Stimulated activated CD4-positive, alpha-beta T cell treated with anti-CD3 and anti-CD28 coated beads, Interleukin-12 subunit alpha, Interleukin-12 subunit beta, amount 100 ng/mL, for 4 hours (primary cell): ENCODE measurements around the gene CPM.
"Not testable (repeated sequence)": the region's sequence is repeated elsewhere in the genome, so short reads cannot be mapped to it uniquely, and the experiment has no call there.

Source experiments
- DNase-seq: peaks from one replicate; pipeline ENCODE4 v3.0.0-alpha.2; 2020

CPM gene

DNA sequence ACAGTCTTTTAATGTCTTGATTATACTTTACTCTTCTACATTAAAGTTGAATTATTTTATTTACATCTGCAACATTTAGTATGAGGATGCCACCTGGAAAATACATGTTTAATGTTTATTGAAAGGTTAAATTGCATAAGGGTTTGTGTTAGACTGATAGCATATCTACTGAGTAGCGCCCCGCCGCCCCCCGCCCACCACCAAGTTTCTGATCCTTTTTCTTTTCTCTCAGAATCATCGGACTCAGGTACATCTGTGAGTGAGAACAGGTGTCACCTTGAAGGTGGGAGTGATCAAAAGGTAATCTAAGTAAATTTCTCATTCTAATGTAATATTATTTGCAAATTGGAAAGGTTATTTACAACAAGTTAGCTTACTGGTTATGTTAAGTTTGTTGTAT is 108.8 kb downstream of the CPM start:
- no peak for DNase-seq

DNA sequence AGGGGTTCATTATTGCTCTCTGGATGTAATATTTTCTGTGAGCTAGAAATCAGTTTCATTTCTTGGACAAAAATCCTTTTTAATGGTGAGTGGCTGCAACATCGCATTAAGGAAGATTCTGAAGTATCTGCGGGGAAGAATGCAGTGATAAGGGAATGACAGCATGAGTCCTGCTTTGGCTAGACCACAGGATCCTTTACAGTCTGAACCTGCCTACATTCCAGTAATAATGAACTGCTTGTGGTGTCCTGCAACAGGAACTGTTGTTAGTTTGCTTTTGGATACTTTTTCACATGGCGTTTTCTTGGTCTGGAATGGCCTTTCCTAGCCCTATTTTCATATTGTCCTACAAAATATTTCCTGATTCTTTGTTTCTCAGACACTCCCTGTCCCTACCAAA is 109.3 kb downstream of the CPM start:
- DNase-seq: no peak

DNA sequence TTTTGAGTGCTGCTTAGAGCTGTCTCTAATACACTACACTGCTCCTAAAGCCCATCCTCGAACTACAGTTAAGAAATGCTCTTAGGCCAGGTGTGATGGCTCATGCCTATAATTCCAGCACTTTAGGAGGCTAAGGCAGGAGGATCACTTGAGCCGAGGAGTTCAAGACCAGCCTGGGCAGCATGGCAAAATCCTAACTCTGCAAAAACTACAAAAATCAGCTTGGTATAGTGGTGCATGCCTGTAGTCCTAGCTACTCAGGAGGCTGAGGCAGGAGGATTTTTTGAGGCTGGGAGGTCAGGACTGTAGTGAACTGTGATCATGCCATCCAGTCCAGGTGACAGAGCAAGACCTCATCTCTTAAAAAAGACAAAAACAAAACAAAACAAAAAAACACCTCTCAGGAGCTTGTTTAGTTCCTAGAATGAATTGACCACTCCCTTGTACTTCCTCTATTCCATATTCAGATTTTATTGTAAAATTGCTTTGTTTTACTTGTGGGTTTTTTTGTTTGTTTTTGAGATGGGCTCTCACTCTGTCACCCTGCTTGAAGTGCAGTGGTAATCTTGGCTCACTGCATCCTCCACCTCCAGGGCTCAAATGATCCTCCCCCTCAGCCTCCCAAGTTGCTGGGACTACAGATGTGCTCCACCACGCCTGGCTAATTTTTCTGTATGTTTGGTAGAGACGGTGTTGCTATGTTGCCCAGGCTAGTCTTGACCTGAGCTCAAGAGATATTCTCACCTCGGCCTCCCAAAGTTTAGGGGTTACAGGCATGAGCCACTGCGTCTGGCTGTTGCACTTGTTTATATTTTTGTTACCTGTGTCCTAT is 111.4 kb downstream of the CPM start:
- no peak for DNase-seq

DNA sequence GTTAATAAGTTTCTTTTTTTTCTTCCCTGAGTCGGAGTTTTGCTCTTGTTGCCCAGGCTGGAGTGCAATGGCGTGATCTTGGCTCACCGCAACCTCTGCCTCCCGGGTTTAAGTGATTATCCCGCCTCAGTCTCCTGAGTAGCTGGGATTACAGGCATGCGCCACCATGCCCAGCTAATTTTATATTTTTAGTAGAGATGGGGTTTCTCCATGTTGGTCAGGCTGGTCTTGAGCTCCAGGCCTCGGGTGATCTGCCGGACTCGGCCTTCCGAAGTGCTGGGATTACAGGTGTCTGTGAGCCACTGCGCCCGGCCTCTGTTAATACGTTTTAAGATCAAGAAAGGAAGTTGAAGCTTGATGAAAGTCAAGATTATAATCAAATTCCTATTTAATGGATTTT is 113.5 kb downstream of the CPM start:
- DNase-seq: not testable (repeated sequence)

DNA sequence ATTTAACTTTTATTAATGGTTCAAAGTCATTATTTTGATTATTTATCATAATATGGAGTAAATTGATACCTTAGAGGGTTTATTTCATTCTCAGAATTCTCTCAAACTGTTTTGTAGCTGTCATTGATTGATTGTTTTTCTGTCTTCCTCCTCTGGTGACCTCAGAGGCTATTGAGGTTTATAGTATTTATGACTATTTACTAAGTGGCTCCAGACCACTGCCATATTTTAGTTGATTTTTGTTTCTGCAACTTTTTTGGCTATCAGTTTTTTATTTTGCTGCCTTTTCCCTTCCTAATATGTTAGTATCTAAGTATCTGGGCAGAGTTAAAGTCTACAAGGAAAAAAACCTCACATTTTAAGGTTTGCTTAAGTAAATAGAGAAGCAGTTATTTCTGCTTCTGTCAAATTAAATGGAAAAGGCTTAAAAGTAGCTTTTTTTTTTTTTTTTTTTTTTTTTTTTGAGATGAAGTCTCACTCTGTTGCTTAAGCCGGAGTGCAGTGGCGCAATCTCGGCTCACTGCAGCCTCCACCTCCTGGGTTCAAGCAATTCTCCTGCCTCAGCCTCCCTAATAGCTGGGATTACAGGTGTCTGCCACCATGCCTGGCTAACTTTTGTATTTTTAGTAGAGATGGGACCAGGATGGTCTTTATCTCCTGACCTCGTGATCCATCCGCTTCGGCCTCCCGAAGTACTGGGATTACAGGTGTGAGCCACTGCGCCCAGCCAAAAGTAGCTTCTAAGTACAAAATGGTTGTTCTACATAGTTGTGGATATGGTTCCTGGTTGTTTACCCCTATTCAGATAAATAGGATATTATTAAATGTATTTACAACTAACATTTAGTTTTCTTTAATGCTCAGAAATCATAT is 116.8 kb downstream of the CPM start:
- DNase-seq: no peak

DNA sequence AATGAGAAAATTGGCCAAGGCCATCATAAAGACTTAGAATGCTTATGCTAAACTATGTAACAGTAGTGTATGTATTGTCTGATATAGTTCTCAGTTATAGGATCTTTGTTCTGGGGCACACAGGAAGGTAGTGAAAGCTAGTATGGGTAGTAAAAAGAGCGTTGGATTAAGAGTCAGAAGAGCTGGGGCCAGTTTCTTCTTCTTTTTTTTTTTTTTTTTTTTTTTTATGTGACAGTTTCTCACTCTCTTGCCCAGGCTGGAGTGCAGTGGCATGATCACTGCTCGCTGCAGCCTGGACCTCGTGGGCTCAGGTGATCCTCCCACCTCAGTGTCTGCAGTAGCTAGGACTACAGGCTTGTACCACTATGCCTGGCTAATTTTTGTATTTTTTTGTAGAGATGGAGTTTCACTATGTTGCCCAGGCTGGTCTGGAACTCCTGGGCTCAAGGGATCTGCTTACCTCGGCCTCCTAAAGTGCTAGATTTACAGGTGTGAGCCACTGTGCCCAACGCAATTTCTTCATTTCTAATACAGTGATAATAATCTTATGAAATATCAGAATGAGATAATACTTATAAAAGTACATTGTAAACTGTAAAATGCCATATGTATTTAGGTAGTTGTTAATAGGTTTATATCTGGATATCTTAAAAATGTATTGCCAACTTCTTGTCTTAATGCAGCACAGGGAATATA is 117.6 kb downstream of the CPM start:
- DNase-seq: no peak

DNA sequence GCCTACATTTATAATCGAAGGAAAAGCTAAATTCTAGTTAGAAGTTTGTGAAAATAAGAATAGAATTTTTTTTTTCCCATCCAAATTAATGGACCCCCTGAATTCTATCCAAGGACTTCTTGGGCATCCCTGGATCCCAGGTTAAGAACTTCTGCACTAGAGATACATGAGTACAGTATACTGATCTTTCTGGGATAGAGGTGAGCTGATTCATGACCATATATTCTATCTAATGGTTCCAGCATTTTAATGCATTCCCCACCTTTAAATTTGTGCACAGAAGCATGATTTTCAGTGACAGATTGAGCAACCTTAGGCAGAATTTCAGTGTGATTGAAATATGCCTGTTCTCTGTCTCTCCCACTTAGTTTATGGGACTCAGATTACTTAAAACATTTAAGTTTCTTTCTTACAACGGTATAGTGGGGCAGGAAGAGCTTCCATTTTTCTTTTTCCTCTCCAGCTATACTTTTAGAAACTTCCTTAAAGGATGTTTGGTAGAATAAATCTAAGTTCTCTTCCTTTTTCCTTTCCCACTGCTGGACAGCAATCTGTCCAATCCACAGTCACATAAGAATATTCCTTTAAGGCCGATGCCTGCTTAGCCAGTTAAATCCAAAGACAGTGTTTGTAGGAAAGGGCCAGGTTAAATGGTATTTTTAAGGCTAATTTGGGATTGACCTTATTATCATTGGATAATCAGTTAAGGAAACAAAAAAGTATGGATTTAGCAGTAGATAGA is 118.3 kb downstream of the CPM start:
- no peak for DNase-seq

DNA sequence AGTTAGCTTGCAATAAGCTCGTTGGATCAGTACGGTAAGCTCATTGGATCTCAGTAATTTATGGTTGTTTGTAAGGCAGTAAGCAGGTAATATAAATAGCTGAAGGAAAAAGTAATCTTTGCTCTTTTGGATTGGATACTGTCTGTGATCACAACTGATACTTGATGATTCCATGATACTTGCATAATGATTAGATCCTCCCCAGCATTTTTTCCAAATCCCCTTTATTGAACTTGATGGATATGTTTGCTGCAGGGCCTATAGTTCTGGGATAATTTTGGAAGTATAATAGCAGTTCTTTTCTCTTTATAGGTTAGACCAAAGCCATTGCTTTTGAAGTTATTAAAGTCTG is 119.8 kb downstream of the CPM start:
- DNase-seq: no peak

DNA sequence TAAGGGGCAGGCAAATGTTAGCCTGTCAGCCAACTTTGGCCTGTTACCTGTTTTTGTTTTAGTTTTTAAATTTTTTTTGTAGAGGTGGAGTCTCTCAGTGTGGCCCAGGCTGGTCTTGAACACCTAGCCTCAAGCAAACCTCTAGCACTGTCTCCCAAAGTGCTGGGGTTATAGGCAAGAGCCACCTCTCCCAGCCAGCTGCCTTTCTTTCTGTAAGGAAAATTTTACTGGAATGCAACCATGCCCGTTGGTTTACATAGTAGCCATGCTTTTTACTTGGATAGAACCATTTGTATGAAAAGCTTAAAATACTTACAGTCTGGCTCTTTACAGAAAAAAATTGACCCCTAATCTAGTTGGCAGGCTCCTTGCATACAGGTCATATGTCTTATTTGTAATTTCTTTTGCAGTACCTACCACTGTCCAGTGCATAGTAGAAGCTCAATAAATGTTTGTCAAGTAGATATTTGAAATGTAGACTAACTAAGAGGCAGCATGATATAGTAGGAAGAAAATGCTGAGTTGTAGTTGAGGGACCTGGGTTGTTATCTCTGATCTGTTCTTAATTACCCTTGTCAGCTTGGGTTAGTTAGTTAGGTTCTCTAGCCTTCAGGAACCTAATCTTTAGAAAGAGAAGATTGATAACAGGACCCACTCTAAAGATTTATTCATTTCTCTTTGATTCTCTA is 120.3 kb downstream of the CPM start:
- no peak for DNase-seq

DNA sequence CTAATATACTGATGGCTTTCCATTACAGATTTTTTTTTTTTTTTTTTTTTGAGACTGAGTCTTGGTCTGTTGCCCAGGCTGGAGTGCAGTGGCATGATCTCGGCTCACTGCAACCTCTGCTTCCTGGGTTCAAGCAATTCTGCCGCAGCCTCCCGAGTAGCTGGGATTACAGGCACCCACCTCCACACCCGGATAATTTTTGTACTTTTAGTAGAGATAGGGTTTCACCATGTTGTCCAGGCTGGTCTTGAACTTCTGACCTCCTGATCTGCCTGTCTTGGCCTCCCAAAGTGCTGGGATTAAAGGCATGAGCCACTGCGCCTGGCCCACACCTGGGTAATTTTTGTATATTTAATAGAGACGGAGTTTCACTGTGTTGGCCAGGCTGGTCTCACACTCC is 121.4 kb downstream of the CPM start:
- not testable (repeated sequence) for DNase-seq

DNA sequence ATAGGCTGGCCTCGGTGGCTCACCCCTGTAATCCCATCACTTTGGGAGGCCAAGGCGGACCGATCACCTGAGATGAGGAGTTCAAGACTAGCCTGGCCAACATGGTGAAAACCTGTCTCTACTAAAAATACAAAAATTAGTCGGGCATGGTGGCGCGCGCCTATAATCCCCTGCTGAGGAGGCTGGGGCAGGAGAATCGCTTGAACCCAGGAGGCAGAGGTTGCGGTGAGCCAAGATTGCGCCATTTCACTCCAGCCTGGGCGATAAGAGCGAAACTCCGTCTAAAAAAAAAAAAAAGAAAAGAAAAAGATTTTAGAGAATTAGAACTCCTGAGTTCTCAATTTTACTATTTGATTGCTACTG is 123.0 kb downstream of the CPM start:
- DNase-seq: not testable (repeated sequence)

DNA sequence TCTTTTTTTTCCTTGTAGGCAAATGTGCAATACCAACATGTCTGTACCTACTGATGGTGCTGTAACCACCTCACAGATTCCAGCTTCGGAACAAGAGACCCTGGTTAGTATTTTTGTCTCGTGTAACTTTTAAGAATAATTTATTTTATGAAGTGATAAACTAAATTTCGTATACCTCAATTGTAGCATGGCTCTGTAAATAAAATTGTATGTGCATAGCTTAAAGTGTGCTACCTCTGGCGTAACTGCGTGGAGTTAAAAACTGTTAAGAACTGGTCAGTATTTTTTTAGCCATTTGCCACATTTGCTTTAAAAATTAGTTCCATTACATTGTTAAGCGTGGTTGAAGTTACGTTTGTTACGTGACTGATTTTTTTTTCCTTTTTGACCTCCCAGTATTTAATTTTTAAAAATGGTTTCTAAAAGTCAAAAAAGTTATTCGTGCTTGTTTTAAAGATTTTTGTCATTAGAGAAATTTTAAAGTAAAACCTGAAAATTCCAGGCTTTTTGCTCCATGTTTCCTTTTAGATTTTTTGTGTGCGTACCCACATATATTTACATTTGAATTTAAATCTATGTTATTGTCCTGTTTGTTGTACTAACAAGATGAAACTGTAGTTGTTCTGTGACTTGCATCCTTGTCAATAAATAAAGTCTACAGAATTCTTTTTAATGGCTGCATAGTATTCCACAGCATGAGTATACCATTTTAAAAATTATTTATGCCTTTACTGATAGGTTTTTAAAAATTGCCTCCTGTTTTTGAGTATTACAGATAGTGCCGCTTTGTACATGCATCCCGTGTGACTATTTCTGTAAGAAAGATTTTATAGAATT is 123.6 kb downstream of the CPM start:
- no peak for DNase-seq

DNA sequence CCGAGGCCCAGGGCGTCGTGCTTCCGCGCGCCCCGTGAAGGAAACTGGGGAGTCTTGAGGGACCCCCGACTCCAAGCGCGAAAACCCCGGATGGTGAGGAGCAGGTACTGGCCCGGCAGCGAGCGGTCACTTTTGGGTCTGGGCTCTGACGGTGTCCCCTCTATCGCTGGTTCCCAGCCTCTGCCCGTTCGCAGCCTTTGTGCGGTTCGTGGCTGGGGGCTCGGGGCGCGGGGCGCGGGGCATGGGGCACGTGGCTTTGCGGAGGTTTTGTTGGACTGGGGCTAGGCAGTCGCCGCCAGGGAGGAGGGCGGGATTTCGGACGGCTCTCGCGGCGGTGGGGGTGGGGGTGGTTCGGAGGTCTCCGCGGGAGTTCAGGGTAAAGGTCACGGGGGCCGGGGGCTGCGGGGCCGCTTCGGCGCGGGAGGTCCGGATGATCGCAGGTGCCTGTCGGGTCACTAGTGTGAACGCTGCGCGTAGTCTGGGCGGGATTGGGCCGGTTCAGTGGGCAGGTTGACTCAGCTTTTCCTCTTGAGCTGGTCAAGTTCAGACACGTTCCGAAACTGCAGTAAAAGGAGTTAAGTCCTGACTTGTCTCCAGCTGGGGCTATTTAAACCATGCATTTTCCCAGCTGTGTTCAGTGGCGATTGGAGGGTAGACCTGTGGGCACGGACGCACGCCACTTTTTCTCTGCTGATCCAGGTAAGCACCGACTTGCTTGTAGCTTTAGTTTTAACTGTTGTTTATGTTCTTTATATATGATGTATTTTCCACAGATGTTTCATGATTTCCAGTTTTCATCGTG is 124.4 kb downstream of the CPM start:
- peak; percentile 49 for DNase-seq

DNA sequence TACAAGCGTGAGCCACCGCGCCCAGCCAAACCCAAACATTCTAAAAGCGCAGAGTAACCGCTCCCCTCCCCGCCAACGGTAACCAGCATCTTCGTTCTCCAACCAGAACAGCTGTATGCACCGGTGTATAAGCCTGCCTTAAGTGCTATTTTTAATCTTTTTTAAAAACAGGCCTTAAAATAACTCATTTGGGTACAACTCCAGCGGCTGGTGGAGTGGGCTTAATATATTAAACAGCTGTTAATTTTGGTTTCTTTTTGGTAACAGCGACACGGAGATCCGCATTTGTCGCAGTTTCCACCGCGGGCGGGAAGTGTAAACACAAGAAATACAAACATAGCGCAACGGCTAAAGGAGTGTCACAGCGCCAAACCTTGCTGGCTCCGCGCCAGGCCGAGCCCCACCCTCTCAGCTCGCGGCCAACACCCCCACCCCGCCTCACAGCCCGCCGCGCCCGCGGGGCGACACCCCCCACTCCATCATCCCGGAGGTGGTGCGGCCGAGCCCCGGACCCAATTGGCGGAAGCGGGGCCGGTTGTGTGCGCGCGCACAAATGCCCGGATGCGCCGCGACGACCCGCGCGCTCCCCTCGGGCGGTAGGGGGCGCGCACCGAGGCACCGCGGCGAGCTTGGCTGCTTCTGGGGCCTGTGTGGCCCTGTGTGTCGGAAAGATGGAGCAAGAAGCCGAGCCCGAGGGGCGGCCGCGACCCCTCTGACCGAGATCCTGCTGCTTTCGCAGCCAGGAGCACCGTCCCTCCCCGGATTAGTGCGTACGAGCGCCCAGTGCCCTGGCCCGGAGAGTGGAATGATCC is 125.2 kb downstream of the CPM start, which contains the start of gene MDM2:
TSS of gene MDM2 (plus strand) at position 602 of the 812 bp plus-strand sequence. CDS start 301 bp downstream, outside the sequence.
- DNase-seq: peak; percentile 90

DNA sequence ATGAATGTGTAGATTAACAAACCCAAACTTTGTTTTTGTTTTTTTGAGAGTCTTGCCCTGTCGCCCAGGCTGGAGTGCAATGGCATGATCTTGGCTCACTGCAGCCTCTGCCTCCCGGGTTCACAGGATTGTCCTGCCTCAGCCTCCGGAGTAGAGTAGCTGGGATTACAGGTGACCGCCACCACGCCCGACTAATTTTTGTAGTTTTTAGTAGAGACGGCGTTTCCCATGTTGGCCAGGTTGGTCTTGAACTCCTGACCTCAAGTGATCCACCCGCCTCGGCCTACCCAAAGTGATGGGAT is 125.7 kb downstream of the CPM start:
- DNase-seq: not testable (repeated sequence)

DNA sequence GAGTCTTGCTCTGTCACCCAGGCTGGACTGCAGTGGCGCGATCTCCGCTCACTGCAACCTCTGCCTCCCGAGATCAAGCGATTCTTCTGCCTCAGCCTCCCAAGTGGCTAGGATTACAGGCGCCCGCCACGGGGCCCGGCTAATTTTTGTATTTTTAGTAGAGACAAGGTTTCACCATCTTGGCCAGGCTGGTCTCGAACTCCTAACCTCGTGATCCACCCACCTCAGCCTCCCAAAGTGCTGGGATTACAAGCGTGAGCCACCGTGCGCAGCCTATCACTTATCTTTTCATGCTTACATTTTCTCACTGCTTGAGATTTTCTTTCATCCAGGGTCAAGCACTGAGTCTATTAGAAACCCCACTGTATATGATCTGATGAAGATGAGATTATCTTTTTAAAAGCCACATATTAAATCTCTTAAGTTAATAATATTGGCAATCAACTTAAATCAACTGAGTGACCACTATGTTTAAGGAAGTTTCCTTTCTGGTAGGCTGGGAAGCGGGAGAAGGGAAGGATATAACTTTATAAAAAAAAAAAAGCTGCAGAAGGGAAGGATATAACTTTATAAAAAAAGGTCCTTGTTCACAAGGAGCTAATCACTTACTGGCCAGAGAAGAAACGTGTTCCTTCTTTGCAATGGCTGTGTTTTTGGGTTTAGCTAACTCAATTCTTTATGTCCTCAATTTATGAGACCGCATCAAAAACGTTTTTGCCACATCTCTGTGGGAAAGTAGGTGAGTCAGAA is 126.3 kb downstream of the CPM start:
- no peak for DNase-seq

DNA sequence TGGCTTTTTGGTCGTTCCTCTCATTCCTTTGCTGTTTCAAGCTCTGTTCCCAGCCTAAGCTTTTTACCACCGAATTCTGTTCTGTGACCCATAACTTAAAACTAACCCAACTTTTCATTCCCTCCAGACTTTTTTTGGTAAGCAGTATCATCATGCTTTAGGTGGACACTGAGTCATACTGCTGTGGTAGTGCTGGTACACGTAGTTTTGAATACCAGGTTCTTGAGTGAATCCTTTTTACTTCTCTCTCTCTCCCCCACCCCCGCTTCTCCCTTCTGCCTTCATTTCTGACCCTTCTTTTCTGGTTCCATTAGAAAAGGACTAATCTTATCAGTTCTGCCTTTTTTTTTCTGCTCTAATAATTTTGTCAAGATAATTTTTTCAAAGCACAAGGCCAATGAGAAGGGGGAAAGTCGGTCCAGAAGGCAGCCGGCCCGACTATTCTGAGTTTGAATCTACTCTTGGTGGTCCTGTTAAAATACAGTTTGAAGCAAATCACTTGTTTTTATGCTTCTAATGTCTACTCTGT is 127.3 kb downstream of the CPM start:
- DNase-seq: no peak
